Fibroblast of skin of right biceps (primary cell): ENCODE measurements around the gene AXDND1.
"Not testable (repeated sequence)": the region's sequence is repeated elsewhere in the genome, so short reads cannot be mapped to it uniquely, and the experiment has no call there.

Experiments
- DNase-seq: peaks from one replicate; pipeline ENCODE4 v3.0.0-alpha.2; 2013

AXDND1 gene

GRCh38 chr1:179372160-179372559 lies 6.4 kb downstream of the AXDND1 start:
- no peak for DNase-seq

- DNase-seq = no peak
Observed at GRCh38 chr1:179376223-179376622, 10.5 kb downstream of the AXDND1 start.

- peak; percentile 2 for DNase-seq
Observed at GRCh38 chr1:179380299-179380698, 14.5 kb downstream of the AXDND1 start.

GRCh38 chr1:179384027-179384426 lies 18.3 kb downstream of the AXDND1 start:
- DNase-seq = no peak

GRCh38 chr1:179385510-179385909 lies 19.7 kb downstream of the AXDND1 start:
- no peak for DNase-seq

GRCh38 chr1:179393721-179394120 lies 27.9 kb downstream of the AXDND1 start:
- DNase-seq = no peak

GRCh38 chr1:179399399-179399798 lies 33.6 kb downstream of the AXDND1 start:
- not testable (repeated sequence) for DNase-seq

- not testable (repeated sequence) for DNase-seq
Observed at GRCh38 chr1:179417760-179418159, 52.0 kb downstream of the AXDND1 start.

- not testable (repeated sequence) for DNase-seq
Observed at GRCh38 chr1:179418706-179419105, 52.9 kb downstream of the AXDND1 start.

GRCh38 chr1:179424610-179425009 lies 58.8 kb downstream of the AXDND1 start:
- no peak for DNase-seq

GRCh38 chr1:179425186-179425585 lies 59.4 kb downstream of the AXDND1 start:
- no peak for DNase-seq

- no peak for DNase-seq
Observed at GRCh38 chr1:179437171-179437570, 71.4 kb downstream of the AXDND1 start.

GRCh38 chr1:179439646-179440045 lies 73.9 kb downstream of the AXDND1 start:
- DNase-seq = not testable (repeated sequence)

- DNase-seq = not testable (repeated sequence)
Observed at GRCh38 chr1:179440301-179440700, 74.5 kb downstream of the AXDND1 start.

- DNase-seq = no peak
Observed at GRCh38 chr1:179440971-179441370, 75.2 kb downstream of the AXDND1 start.

GRCh38 chr1:179441501-179441900 lies 75.7 kb downstream of the AXDND1 start:
- DNase-seq = no peak

- not testable (repeated sequence) for DNase-seq
Observed at GRCh38 chr1:179442846-179443245, 77.1 kb downstream of the AXDND1 start.

- no peak for DNase-seq
Observed at GRCh38 chr1:179445593-179445992, 79.8 kb downstream of the AXDND1 start.

GRCh38 chr1:179447489-179447888 lies 81.7 kb downstream of the AXDND1 start:
- DNase-seq = no peak

- no peak for DNase-seq
Observed at GRCh38 chr1:179448437-179449149, 82.8 kb downstream of the AXDND1 start.

GRCh38 chr1:179459606-179460206 lies 93.9 kb downstream of the AXDND1 start:
- DNase-seq = not testable (repeated sequence)

GRCh38 chr1:179465661-179466060 lies 99.9 kb downstream of the AXDND1 start:
- DNase-seq = not testable (repeated sequence)

GRCh38 chr1:179474713-179475112 lies 108.9 kb downstream of the AXDND1 start:
- DNase-seq = no peak

GRCh38 chr1:179476484-179476883 lies 110.7 kb downstream of the AXDND1 start:
- no peak for DNase-seq

GRCh38 chr1:179478370-179478769 lies 112.6 kb downstream of the AXDND1 start:
- DNase-seq = no peak
